GM21737 (cell line): ENCODE data around the gene COQ5.

Source experiments
- ATAC-seq: cut with Tn5 transposase; IDR thresholded peaks from one replicate; pipeline ENCODE4 v1.9.1; 2021; ENCODE audit warnings: mild to moderate bottlenecking, moderate library complexity; ENCODE audit not compliant: unreplicated experiment

Gene COQ5, protein sequence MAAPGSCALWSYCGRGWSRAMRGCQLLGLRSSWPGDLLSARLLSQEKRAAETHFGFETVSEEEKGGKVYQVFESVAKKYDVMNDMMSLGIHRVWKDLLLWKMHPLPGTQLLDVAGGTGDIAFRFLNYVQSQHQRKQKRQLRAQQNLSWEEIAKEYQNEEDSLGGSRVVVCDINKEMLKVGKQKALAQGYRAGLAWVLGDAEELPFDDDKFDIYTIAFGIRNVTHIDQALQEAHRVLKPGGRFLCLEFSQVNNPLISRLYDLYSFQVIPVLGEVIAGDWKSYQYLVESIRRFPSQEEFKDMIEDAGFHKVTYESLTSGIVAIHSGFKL

GRCh38 chr12:120528861-120529525 lies at the start of gene COQ5:
TSS of gene COQ5 (minus strand) at chr12:120529158. CDS start at chr12:120529141, 17 bp downstream.
- peak; percentile 56 for ATAC-seq

- ATAC-seq, result no peak
These were observed 45.1 kb upstream of the COQ5 start for GRCh38 chr12:120574106-120574505.

- ATAC-seq, result no peak
These were observed 44.6 kb upstream of the COQ5 start for GRCh38 chr12:120573560-120573959.

- ATAC-seq, result no peak
These were observed 42.3 kb upstream of the COQ5 start for GRCh38 chr12:120571299-120571698.

- ATAC-seq, result no peak
These were observed 34.5 kb upstream of the COQ5 start for GRCh38 chr12:120563495-120563894.

DNA sequence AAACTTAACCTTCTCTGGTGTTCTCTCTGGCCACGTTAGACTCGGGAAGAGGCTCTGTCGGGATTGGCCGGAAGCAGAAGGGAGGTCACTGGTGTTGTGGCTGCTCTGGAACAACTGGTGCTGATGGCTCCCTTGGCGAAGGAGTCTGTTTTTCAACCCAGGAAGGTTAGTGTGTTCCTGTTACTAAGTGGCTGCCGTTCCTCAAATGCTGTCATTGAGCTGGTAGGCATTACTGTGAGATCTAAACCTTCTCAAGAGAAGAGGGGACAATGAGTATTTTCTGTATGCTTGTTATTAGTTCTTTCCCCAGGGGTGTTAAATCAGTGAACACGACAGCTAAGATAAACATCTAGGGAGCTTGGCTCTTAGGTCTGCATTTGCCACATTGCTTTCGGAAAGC lies 33.9 kb upstream of the COQ5 start:
- no peak for ATAC-seq

GRCh38 chr12:120557589-120557988 lies 28.6 kb upstream of the COQ5 start:
- no peak for ATAC-seq

DNA sequence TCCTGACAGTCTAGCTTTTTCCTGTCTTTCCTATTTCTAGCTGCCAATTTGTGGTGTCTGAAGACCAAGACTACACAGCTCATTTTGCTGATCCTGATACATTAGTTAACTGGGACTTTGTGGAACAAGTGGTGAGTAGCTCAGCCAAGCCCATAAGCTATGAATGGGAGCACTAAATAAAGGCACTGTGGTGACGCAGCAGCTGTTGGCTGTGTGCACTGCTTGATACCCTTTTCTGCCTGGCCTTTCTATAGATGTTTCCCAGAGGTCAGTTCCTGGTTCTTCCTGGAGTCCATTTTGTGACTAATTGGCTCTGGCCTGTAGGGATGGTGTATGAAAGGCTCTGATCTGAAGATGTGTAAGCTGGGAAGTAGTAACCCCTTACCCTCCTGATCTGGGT lies 25.7 kb upstream of the COQ5 start:
- ATAC-seq, result no peak

DNA sequence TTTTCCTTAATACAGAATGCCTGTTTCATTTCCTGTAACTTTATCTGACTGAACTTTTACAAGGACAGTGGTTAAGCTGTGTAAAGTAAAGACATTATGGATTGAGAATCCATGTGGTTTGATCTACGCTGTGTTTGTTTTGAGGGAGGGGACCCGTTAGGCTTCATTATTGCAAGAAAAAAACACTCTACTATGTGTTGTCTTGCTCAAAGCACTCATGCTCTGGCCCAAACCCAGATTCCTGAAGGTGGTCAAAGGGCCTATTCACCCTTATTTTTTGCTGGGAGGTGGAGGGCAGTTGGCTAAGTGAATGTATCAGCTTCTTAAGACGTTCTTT lies 17.1 kb upstream of the COQ5 start:
- ATAC-seq, result no peak

DNA sequence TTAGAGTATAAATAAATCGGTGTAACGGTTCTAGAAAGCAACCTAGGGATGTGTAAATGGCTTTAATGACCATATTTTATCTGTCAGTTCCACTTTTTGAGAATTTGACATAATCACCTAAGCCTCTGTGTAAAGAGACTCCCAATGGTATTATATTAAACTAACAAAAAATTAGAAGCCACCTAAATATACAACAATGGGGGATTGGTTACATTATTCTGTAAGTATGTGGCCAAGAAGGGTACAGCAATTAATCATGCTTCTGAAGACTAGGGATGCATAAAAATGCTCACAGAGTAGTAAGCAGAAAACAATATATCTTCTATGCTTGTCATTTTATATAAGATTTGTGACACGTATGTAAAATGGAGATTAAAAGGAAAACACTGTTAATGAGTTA lies 15.7 kb upstream of the COQ5 start:
- no peak for ATAC-seq

- no peak for ATAC-seq
These were observed 13.2 kb upstream of the COQ5 start for GRCh38 chr12:120542166-120542565.

DNA sequence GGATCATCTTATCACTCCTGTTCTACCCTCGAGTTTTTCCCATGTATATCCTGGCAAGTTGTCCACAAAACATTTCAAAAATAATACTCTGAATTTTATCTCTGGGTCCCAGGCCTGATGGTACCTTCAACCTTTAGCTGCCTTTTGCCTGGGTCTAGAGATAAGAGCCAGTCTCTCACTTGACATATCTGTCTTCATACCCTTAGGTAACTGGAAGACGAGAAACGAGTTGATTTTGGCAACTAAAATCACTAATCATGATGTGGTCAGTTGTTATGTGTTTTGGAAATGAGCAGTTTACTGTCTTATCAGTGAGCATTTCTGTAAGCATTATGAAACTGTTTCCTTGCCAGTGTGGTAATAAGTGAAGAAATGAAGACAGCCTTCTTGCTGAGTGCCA lies 11.5 kb upstream of the COQ5 start:
- ATAC-seq, result no peak

GRCh38 chr12:120539303-120539702 lies 10.3 kb upstream of the COQ5 start:
- no peak for ATAC-seq

DNA sequence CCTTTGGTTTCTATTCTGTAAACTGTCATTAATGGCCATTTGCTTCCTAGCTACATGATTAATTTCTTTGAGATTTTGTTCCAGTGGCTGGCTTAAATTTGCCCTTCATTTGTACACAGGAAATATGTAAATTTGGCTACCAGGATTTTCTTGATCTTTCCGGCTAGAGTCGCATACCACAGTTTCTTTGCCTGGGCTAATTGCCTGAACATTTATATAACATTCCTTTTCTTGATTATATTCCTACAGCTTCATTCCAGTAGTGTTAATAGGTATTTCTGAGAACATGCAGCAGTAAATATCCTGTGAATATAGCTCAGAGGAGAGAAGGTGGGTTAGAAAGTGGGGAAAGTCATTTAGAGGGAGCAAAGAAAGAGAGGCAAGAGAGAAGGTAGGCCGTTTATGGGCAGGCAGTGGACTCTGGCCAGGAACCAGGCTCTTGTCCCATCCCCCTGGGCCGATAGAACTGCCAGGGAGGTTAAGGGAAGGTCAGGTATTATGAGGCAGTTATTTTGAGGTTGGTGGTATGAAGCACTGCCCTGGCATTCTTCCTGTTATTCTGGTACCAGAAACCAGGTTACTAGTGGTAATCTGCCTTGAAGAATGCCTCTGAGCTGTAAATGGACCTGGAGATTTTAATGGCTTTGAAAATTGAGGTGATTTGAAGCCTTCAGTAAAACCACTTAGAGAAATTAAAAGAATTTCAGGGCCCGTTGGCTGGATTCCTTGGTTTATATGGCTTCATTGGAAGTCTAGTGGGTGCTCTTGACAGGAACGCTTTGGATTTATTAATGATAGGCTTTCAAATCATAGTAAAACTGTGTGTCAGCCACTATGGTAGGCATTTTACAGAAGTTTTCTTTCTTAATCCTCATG lies 9.6 kb upstream of the COQ5 start:
- ATAC-seq, result no peak

- ATAC-seq, result no peak
These were observed 8.9 kb upstream of the COQ5 start for GRCh38 chr12:120537856-120538220.

- ATAC-seq, result no peak
These were observed 7.3 kb upstream of the COQ5 start for GRCh38 chr12:120536064-120536791.

- ATAC-seq, result peak; percentile 34
These were observed 6.0 kb upstream of the COQ5 start for GRCh38 chr12:120534703-120535655.

DNA sequence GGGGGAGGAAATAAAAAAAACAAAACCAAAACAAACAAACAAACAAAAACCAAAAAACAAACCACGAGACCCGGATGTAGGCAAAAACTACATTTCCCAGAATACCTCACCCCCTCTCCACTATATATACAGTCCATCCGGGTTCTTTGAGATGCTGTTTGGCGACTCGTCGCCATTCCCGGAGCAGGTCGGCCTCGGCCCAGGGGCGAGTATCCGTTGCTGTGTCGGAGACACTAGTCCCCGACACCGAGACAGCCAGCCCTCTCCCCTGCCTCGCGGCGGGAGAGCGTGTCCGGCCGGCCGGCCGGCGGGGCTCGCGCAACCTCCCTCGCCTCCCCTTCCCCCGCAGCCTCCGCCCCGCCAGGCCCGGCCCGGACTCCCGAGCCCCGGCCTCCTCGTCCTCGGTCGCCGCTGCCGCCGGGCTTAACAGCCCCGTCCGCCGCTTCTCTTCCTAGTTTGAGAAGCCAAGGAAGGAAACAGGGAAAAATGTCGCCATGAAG lies 5.3 kb upstream of the COQ5 start, which contains the start of gene RNF10:
TSS of gene RNF10 (plus strand) at position 154 of the 500 bp plus-strand sequence. CDS start 456 bp downstream, outside the sequence.
- peak; percentile 48 for ATAC-seq

GRCh38 chr12:120532701-120533238 lies 3.8 kb upstream of the COQ5 start:
- no peak for ATAC-seq
